ENCODE measurements around the gene PSMB10. TPM values are rescaled to one million over a fixed set of nuclear protein-coding genes. Genes with fewer than 3 reads are reported as not detected.

PSMB10 gene
- total and polyA plus RNA-seq, 2 of the 4 experiments (the other 2 are of a cell fraction), result 28.7 to 36.7 TPM

- intact Hi-C loops (cut with micrococcal nuclease), result no loop called here
- H3K4me3 ChIP-seq (ENCODE audit: insufficient read depth, low read depth, low read length), result no peak overlapping the region
- no peak overlapping the region for H2BK15ac ChIP-seq (ENCODE audit: low read depth, low read length)
- H3K9ac ChIP-seq (ENCODE audit: low read depth, low read length), result no peak overlapping the region
- H2BK120ac ChIP-seq (ENCODE audit: low read depth, low read length), result no peak overlapping the region
- no peak overlapping the region for H3K56ac ChIP-seq (ENCODE audit: extremely low read depth, insufficient read depth, low read length)
- H3K27me3 ChIP-seq (ENCODE audit: control insufficient read depth, insufficient read depth, low read length), result no peaks in the 10 kb centered on the region
- dilution Hi-C loops (cut with HindIII; ENCODE audit: low sequenced_read_pairs, unreplicated experiment), result no loop called here
- no peak overlapping the region for H4K5ac ChIP-seq (ENCODE audit: low read depth, low read length)
- peaks cover 4% of the 10 kb centered on the region; the same call in 1 of the 2 replicates for H3K9me1 ChIP-seq (ENCODE audit: insufficient read depth, low read length)
- H3K4ac ChIP-seq (ENCODE audit: low read depth, low read length), result no peak overlapping the region
- H3K23ac ChIP-seq (ENCODE audit: low read depth, low read length), result no peak overlapping the region; the same call in 1 of the 2 replicates
- ATAC-seq (ENCODE audit: low read depth) (peak; percentile 1; the same call in 1 of the 2 replicates), DNase-seq (no peak)
- no peaks in the 10 kb centered on the region for H3K9me3 ChIP-seq (ENCODE audit: control insufficient read depth, insufficient read depth, low read length)
- no peak overlapping the region for H2AFZ ChIP-seq (replicated peaks; ENCODE audit: low read length, poor library complexity)
- H2AK5ac ChIP-seq (ENCODE audit: low read depth, low read length), result no peak overlapping the region
- no peak for TF ChIP-seq CEBPB (IDR thresholded peaks at IDR 0.05; ENCODE audit: low read depth, low read length)
- TF ChIP-seq SMC3 (IDR thresholded peaks at IDR 0.05; ENCODE audit: low read depth, low read length), result no peak
- no peak for TF ChIP-seq CTCF (conservative IDR thresholded peaks at IDR 0.05; ENCODE audit: low read depth, low read length)
- TF ChIP-seq CHD1 (IDR thresholded peaks at IDR 0.05; ENCODE audit: low read depth, low read length), result no peak
- no peak for TF ChIP-seq RFX5 (IDR thresholded peaks at IDR 0.05; ENCODE audit: low read depth, low read length)
- TF ChIP-seq, protein P1, sequence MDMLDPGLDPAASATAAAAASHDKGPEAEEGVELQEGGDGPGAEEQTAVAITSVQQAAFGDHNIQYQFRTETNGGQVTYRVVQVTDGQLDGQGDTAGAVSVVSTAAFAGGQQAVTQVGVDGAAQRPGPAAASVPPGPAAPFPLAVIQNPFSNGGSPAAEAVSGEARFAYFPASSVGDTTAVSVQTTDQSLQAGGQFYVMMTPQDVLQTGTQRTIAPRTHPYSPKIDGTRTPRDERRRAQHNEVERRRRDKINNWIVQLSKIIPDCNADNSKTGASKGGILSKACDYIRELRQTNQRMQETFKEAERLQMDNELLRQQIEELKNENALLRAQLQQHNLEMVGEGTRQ (IDR thresholded peaks at IDR 0.05; ENCODE audit: low read depth, low read length), result no peak
- TF ChIP-seq MAZ (IDR thresholded peaks at IDR 0.05; ENCODE audit: borderline replicate concordance, low read depth, low read length), result no peak
- 87% methylated on average over 6 of the region's 9 CpGs; no CpG with 5 or more reads in 1 of the 2 experiments for WGBS, 2 experiments (ENCODE audit: extremely low coverage in 2 of 2, insufficient read length in 1 of 2)
- H4K8ac ChIP-seq (ENCODE audit: low read depth in 2 of 2, low read length in 2 of 2), result no peak overlapping the region
- H3K36me3 ChIP-seq (ENCODE audit: control insufficient read depth, insufficient read depth, low read length), result peaks cover 69% of the 10 kb centered on the region
- peaks cover 54% of the 10 kb centered on the region for H4K20me1 ChIP-seq (ENCODE audit: insufficient read depth, low read length)
- peaks cover 16 to 78% of the 10 kb centered on the region in 2 experiments for H3K79me1 ChIP-seq (ENCODE audit: low read depth in 1 of 2, low read length in 2 of 2)
- no peak overlapping the region for H3K14ac ChIP-seq (replicated peaks; ENCODE audit: low read depth, low read length)
- no peak overlapping the region for H3K4me2 ChIP-seq (ENCODE audit: low read depth, low read length)
- H2AK9ac ChIP-seq (replicated peaks; ENCODE audit: low read depth, low read length, poor library complexity), result peak overlapping the region; percentile 70
- H3K4me1 ChIP-seq (ENCODE audit: control insufficient read depth, insufficient read depth, low read length), result peaks cover 4% of the 10 kb centered on the region
- ChIA-PET CTCF (interaction anchor here (0.8 kb wide), 1 partner anchor 113 kb away, joined by 3 read pairs; no protein-coding TSS in a partner anchor), POLR2A (ENCODE audit: unreplicated experiment) (no interaction called here)
- H3K27ac ChIP-seq (ENCODE audit: insufficient read depth, low read length), result no peak overlapping the region
- no peak overlapping the region for H4K91ac ChIP-seq (ENCODE audit: insufficient read depth, low read depth, low read length)
- H3K18ac ChIP-seq (ENCODE audit: low read depth, low read length), result no peak overlapping the region
- no peak overlapping the region for H2BK20ac ChIP-seq (ENCODE audit: low read depth, low read length)
- in situ Hi-C loops (cut with MboI; ENCODE audit: low sequenced_read_pairs), result loop anchor here (25.0 kb wide), 1 partner anchor 404 kb away; the partner anchor contains the start of gene RIPOR1
- BruUV-seq (replicated peaks), result no TSS peak
- no peak overlapping the region for H2BK5ac ChIP-seq (ENCODE audit: low read depth, low read length, poor library complexity, severe bottlenecking)
These were observed 5.0 kb upstream of the PSMB10 start for GRCh38 chr16:67941469-67942199.

All from IMR-90 (cell line).